Rectal smooth muscle tissue (tissue), 1 donor: ENCODE data around the gene NFATC4.
A peak's percentile ranks its signal among the peaks of the same experiment; 100 is the strongest.
"Not testable (repeated sequence)": the region's sequence is repeated elsewhere in the genome, so short reads cannot be mapped to it uniquely, and the experiment has no call there.

Experiments
- H3K27ac ChIP-seq: one replicate; pipeline ENCODE4 v1.7.0; 2013; ENCODE audit warnings: low read depth, low read length, inconsistent platforms
- H3K27me3 ChIP-seq: one replicate; pipeline ENCODE4 v1.7.0; 2013; ENCODE audit warnings: low read length; ENCODE audit not compliant: control insufficient read depth, insufficient read depth
- H3K36me3 ChIP-seq: one replicate; pipeline ENCODE4 v1.7.0; 2013; ENCODE audit warnings: low read length; ENCODE audit not compliant: control insufficient read depth, insufficient read depth
- H3K4me1 ChIP-seq: one replicate; pipeline ENCODE4 v1.7.0; 2013; ENCODE audit warnings: low read length; ENCODE audit not compliant: control insufficient read depth, insufficient read depth
- H3K4me3 ChIP-seq: one replicate; pipeline ENCODE4 v1.7.0; 2013; ENCODE audit warnings: low read length
- H3K9ac ChIP-seq: one replicate; pipeline ENCODE4 v1.7.0; 2013; ENCODE audit warnings: low read length

The NFATC4 gene

GRCh38 chr14:24387009-24387345 is 19.0 kb downstream of the NFATC4 start:
- Histone ChIP-seq H3K36me3 (no peaks in the 10 kb centered on the region), H3K4me1 (no peaks in the 10 kb centered on the region), H3K9ac (no peak overlapping the region), H3K4me3 (no peak overlapping the region), H3K27ac (no peak overlapping the region), H3K27me3 (no peaks in the 10 kb centered on the region)

DNA sequence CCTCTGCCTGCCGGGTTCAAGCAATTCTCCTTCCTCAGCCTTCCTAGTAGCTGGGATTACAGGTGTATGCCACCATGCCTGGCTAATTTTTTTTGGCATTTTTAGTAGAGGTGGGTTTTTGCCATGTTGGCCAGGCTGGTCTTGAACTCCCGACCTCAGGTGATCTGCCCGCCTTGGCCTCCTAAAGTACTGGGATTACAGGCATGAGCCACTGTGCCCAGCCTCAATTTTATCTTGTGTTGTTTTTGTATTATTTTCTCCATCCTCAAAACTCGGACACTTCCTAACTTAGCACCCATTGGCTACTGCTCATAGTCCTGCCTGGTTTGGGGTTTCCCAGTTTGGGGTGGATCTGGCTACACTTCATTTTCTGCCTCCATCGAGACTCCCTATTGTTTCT is 19.6 kb downstream of the NFATC4 start:
- H3K9ac ChIP-seq, H3K4me3 ChIP-seq, H3K27ac ChIP-seq: not testable (repeated sequence)

DNA sequence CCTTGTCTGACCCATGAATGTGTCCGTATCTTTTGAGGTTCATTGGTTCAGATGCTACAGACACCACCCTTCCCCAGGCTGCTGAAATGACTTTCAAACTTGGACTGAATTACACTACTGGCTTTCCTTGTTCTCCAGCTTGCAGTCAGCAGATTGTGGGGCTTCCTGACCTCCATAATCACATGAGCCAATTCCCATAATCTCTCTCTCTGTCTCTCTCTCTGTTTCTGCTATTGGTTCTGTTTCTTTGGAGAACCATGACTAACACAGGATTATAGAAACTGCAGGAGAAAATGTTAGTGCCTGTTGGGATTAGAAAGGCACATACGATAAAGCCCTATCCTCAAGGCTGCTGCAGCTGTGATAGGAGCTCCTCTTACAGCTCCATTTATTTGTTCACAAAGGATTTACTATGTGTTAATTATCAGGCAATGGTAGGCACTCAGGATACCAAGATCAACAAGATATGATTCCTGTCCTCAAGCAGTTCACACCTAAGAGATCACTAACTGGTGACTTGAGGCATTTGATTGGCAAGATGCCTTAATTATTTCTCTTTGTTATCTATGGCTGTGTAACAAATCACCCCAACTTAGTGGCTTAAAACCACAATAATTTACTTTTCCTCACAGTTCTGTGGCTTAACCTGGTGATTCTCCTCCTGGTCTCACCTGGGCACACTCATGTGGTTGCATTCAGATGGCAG is 20.6 kb downstream of the NFATC4 start:
- Histone ChIP-seq H3K27ac (no peak overlapping the region), H3K4me1 (no peaks in the 10 kb centered on the region), H3K27me3 (no peaks in the 10 kb centered on the region), H3K36me3 (no peaks in the 10 kb centered on the region), H3K4me3 (no peak overlapping the region), H3K9ac (no peak overlapping the region)

More for the DNA sequence above, 19.6 kb downstream of the NFATC4 start:
- H3K27me3 ChIP-seq, H3K4me1 ChIP-seq, H3K36me3 ChIP-seq: not testable (repeated sequence)

- H3K4me1 ChIP-seq, result no peaks in the 10 kb centered on the region
- H3K36me3 ChIP-seq, result no peaks in the 10 kb centered on the region
- no peak overlapping the region for H3K27ac ChIP-seq
- no peaks in the 10 kb centered on the region for H3K27me3 ChIP-seq
- H3K9ac ChIP-seq, result no peak overlapping the region
- H3K4me3 ChIP-seq, result no peak overlapping the region
These were observed 21.4 kb downstream of the NFATC4 start for GRCh38 chr14:24389226-24389848.

DNA sequence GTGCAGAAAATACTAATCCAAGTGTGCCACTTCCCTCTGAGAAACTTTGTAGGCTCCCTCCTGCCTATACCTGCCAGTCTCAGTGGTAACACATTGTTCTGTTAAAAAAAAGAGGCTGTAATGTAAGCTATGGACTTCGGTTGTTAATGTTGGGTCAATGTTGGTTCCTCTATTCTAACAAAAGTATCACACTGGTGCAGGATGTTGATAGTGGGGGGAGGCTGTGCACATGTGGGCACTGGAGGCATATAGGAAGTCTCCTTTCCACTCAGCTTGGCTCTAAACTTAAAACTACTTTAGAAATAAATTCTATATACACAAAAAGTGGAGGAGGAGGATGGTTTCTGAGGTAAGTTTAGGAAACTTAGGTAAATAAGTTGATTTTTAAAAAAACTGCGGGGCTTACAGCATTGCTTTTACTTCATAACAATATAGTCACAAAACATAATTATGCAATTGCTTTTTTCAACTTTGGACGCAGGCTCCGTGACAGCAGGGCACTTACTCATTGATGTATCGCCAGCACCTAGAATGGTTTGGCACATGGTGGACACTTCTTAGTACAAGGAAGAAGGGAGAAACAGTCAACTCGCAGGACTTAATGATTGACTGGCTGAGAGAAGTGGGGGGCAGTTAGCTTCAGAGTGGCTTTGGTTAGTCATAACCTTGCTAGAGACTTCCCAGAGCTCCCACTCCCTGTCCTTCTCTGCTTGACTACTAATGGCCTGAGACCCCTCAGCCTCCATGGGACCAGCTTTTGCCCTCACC is 22.9 kb downstream of the NFATC4 start:
- no peaks in the 10 kb centered on the region for H3K27me3 ChIP-seq
- no peak overlapping the region for H3K9ac ChIP-seq
- no peak overlapping the region for H3K27ac ChIP-seq
- no peaks in the 10 kb centered on the region for H3K36me3 ChIP-seq
- H3K4me3 ChIP-seq, result no peak overlapping the region
- H3K4me1 ChIP-seq, result no peaks in the 10 kb centered on the region

GRCh38 chr14:24392325-24393091 is 24.5 kb downstream of the NFATC4 start:
- H3K36me3 ChIP-seq, result no peaks in the 10 kb centered on the region
- no peak overlapping the region for H3K4me3 ChIP-seq
- no peaks in the 10 kb centered on the region for H3K4me1 ChIP-seq
- H3K9ac ChIP-seq, result no peak overlapping the region
- H3K27me3 ChIP-seq, result no peaks in the 10 kb centered on the region
- no peak overlapping the region for H3K27ac ChIP-seq

- no peaks in the 10 kb centered on the region for H3K36me3 ChIP-seq
- H3K4me3 ChIP-seq, result no peak overlapping the region
- no peaks in the 10 kb centered on the region for H3K4me1 ChIP-seq
- no peak overlapping the region for H3K27ac ChIP-seq
- H3K27me3 ChIP-seq, result no peaks in the 10 kb centered on the region
- H3K9ac ChIP-seq, result no peak overlapping the region
These were observed 26.3 kb downstream of the NFATC4 start for GRCh38 chr14:24394275-24394674.

DNA sequence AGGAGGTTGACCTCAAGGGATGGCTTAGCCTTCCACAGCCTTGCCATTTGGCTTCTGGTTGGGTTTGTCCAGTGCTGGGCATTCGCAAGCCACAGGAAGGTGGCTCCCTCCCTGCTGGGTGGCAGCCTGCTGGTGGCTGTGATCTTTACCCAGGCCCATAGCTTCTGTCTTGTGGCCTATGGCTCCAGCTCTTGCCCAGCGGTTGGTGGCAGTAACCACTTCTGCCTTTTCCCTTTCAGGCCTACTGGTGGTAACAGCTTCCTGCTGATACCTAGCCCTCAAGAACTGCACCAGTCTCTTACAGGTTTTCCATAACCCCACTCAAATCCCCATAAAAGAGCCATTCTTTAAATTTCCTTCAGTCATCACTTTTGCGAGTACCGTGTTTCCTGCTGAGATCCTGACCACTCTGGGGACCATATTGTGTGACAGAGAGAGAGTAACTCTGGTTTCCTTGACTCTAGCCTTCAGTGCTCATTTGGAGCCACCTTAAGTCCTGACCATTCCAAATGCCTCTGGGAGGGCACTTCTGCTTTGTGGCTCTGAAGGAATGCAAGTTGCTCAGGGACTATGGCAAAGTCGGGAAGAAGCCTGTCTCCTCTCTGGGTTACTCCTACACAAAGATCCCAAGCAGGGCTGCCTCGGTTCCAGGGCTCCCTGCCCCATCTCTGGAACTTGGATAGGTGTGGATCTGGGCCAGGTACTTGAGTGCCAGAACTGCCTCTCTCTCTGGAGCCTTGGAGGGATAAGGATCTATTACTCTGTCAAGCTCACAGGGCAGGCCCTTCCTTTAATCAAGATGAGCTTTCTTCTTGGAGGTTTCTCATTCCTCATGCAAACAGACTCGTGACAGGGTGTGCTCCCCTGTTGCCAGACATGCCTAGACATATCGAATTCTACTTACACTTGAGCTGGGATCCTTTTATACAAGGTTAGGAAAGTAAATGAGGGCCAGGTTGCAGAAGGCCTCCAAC is 27.9 kb downstream of the NFATC4 start:
- H3K27me3 ChIP-seq, result no peaks in the 10 kb centered on the region
- H3K9ac ChIP-seq, result no peak overlapping the region
- H3K4me3 ChIP-seq, result no peak overlapping the region
- H3K27ac ChIP-seq, result no peak overlapping the region
- H3K36me3 ChIP-seq, result no peaks in the 10 kb centered on the region
- H3K4me1 ChIP-seq, result peaks cover 9% of the 10 kb centered on the region

- Histone ChIP-seq H3K27me3 (no peaks in the 10 kb centered on the region), H3K9ac (no peak overlapping the region), H3K4me3 (peak overlapping the region; percentile 47), H3K4me1 (peaks cover 9% of the 10 kb centered on the region), H3K27ac (peak overlapping the region; percentile 58), H3K36me3 (no peaks in the 10 kb centered on the region)
These were observed 29.8 kb downstream of the NFATC4 start for GRCh38 chr14:24397639-24398292.

GRCh38 chr14:24398293-24398652 is 30.3 kb downstream of the NFATC4 start:
- Histone ChIP-seq H3K36me3 (no peaks in the 10 kb centered on the region), H3K4me3 (peak overlapping the region; percentile 47), H3K9ac (no peak overlapping the region), H3K27ac (peak overlapping the region; percentile 58), H3K27me3 (no peaks in the 10 kb centered on the region), H3K4me1 (peaks cover 13% of the 10 kb centered on the region)

DNA sequence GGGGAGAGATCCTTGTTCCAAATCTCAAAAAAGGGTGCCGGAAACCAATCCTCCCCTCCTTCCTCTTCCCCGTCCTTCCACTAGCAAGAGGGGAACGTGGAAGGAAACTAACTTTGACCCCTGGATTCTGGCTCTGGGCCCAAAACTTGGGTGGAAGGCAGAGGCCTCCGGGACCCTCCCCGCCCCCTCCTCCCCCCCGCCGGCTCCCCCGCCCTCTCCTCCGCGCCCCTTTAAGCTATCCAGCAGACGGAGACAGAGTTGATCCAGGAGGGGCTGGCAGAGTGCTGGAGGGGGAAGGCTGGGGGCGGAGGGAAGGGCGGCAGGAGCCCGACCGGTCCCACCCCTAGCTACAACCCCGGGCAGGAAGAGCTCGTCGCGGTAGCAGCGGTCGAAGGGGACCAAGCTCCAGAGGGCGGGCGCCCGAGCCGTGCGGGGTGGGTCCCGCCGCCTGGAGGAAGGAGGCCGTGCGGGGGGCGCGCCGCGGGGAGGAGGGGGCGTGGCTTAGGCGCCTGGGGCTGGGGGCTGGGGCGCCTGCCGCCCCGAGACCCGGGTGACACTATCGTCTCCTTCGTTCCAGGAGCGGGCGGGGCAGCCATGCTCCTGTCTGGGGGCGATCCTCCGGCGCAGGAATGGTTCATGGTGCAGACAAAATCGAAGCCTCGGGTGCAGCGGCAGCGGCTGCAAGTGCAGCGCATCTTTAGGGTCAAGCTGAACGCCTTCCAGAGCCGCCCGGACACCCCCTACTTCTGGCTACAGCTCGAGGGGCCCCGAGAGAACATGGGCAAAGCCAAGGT is 30.9 kb downstream of the NFATC4 start, which contains the start of gene NYNRIN:
NYNRIN (plus strand) TSS at position 351 of the 794 bp plus-strand sequence; CDS start at position 595, 244 bp downstream.
- Histone ChIP-seq H3K9ac (no peak within 1 kb of the TSS), H3K36me3 (no peaks in the 10 kb centered on the region), H3K27ac (peak within 1 kb of the TSS; percentile 58), H3K4me1 (peaks cover 13% of the 10 kb centered on the region), H3K4me3 (peak within 1 kb of the TSS; percentile 65), H3K27me3 (no peaks in the 10 kb centered on the region)
